SK-MEL-5 (cell line): Measurements from ENCODE around the gene EMSY. TPM values are rescaled to one million over a fixed set of nuclear protein-coding genes. Genes with fewer than 3 reads are reported as not detected.
"Not testable (repeated sequence)": the region's sequence is repeated elsewhere in the genome, so short reads cannot be mapped to it uniquely, and the experiment has no call there.

Experiments used
- DNase-seq: peaks from one replicate; pipeline ENCODE4 v3.0.0-alpha.2; 2016; ENCODE audit warnings: low read depth, low spot score
- in situ Hi-C: cut with HindIII; loops from 2 replicates; pipeline ENCODE4 v1.10.0; 2016; ENCODE audit warnings: low sequenced_read_pairs, high pct_unique_total_duplicates, low pct_unique_long_range_greater_than_20kb
- total RNA-seq: library from RNA; depleted of rRNA; stranded (reverse); fragments of >200 nt; shearing (Covaris generic); gene quantifications from 2 replicates; pipeline ENCODE4 v1.2.3, GENCODE V29; 2014

The EMSY gene
- total RNA-seq, 1 experiment from 2014 or later = 8.3 TPM

- in situ Hi-C loops = no loop called here
- no peak for DNase-seq
Observed at GRCh38 chr11:76554767-76555166, 109.9 kb downstream of the EMSY start.

DNA sequence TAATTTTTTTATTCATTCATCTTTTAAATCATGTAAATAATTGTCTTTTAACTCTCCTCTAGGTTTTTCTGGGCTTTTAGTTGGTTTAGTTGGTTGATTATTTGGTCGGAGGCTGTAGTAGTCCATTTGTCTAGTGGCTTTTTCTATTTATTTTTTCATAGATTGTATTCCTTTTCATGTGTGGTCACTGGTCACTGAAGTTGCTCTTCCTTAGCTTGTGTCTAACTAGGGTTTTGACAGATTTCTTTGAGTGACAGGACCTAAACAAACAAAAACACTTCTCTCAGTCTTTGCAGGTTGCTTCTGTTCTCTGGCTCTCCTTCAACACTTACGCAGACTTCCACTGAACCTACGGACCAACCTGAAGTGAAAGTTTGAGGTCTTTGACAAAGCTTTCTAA lies 112.6 kb downstream of the EMSY start:
- in situ Hi-C loops = no loop called here

GRCh38 chr11:76558473-76558872 lies 113.7 kb downstream of the EMSY start:
- in situ Hi-C loops = no loop called here
- DNase-seq = no peak

More for the DNA sequence above, 112.6 kb downstream of the EMSY start:
- DNase-seq = no peak

DNA sequence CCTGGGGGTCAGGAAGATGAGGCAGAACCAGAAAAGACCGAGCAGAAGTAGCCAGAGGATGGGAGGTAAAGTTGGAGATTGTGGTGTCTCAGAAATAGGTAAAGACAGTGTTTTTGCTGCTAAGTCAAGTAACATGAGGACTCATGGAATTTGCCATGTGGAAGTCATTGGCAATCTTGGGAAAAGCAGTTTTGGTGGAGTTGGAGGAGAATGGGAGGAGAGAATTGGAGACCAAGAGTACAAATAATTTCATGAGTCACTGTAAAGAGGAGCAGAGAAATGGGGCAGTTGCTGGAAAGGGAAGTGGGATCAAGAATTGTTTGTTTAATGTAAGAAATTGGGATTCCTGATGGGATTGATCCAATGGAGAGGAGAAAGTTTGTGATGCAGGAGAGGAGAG lies 114.1 kb downstream of the EMSY start:
- in situ Hi-C loops = no loop called here
- no peak for DNase-seq

GRCh38 chr11:76559346-76559745 lies 114.5 kb downstream of the EMSY start:
- DNase-seq = no peak
- in situ Hi-C loops = no loop called here

DNA sequence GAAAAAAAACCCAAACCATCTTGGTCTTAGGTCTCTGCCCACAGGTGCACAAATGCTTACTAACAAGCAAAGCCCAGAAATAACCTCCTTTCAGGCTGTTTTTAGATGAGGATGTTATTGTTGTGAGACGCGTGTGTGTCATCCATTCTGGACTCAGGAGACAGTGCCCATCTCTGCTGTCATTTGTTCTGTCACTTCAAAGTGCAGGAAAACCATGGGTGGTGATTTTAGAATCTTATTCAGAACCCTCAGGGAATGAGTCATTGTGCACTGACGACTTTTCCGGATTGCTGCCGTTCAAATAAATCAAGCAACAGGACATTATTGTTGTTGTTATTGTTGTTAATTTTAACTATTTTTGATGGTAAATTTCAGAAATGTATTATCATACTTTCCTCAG lies 115.4 kb downstream of the EMSY start:
- in situ Hi-C loops = no loop called here
- DNase-seq = no peak

DNA sequence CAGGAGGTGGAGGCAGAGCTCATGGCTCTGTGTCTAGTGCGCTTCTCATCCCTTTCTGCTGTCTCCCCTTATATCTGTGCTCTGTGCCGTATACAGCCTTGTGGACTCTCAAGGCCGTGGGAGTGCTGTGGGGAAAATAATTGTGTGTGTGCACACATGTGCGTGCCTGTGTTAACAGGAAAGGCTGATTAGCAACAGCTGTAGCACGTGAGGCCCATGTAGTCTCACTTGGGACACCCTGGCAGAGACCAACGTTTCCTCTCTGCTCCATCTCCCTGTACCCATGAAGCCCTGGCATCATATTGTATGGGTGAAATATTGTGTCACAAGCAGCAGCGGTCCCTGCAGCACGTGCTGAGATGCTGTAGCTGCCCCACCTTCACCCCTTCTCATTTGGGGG lies 116.4 kb downstream of the EMSY start:
- in situ Hi-C loops = no loop called here
- DNase-seq = no peak

- in situ Hi-C loops = no loop called here
- DNase-seq = no peak
Observed at GRCh38 chr11:76562541-76562940, 117.7 kb downstream of the EMSY start.

- DNase-seq = no peak
- in situ Hi-C loops = no loop called here
Observed at GRCh38 chr11:76564364-76564763, 119.5 kb downstream of the EMSY start.

DNA sequence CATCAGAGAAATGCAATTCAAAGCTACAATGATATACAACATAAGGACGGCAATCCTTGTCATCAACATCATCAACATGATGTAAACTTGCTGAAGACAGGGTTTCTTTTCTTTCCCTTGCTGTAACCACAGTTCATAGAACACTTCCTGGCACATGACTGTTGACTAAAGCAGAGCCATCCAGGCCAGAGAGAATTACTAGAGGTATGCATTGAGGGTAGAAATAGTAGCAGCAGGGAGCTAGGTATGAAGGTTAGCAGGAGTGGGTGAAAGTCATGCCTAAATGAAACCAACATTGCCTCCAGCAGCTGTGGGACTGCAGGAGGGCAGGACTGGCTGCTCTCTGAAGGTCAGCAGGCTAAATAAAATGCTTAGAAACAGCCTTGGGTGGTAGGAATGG lies 122.0 kb downstream of the EMSY start:
- DNase-seq = peak; percentile 81
- in situ Hi-C loops = no loop called here

GRCh38 chr11:76567261-76567660 lies 122.4 kb downstream of the EMSY start:
- in situ Hi-C loops = no loop called here
- no peak for DNase-seq

GRCh38 chr11:76568139-76568538 lies 123.3 kb downstream of the EMSY start:
- no peak for DNase-seq
- in situ Hi-C loops = no loop called here

GRCh38 chr11:76568621-76569020 lies 123.8 kb downstream of the EMSY start:
- DNase-seq = no peak
- in situ Hi-C loops = no loop called here

- in situ Hi-C loops, DNase-seq: not testable (repeated sequence)
Observed at GRCh38 chr11:76572181-76572875, 127.5 kb downstream of the EMSY start.

GRCh38 chr11:76574406-76574805 lies 129.6 kb downstream of the EMSY start:
- DNase-seq = no peak
- in situ Hi-C loops = no loop called here

GRCh38 chr11:76574879-76575278 lies 130.1 kb downstream of the EMSY start:
- in situ Hi-C loops = no loop called here

GRCh38 chr11:76577226-76577920 lies 132.6 kb downstream of the EMSY start:
- in situ Hi-C loops = no loop called here
- DNase-seq = no peak

More at GRCh38 chr11:76574879-76575278, 130.1 kb downstream of the EMSY start:
- DNase-seq = no peak

DNA sequence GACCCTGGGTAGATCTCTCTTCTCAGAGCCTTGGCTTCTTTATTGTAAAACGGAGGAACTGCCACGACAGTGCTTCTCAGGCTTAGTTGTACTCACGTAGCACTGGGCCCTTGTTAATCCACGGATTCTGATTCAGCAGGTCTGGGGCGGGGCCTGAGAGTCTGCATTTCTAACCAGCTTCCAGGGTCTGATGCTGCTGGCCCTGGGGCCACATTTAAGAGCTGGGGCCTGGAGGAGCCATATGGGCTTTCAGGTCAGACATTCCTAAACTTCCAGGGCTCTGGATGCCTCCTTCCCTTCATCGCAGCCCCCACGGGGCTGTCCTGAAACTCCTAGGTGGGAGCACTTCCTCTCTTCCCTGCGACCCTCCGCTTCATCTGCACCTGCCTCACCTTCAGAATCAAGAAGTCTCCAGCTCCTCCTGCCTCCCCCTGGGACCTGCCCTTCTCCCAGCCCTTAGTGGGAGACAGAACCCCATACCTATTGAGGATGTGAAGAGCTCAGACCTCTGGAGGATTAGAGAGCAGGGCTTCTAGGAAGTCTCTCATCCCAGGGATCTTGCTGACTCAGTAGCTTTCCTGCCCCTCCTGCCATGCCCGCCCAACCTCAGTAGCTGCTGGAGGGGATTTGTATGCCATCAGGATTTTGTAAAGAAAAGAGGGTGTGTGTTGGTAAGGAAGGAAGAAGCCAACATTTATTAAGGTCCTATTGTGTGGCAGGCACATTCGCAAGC lies 133.3 kb downstream of the EMSY start:
- in situ Hi-C loops = no loop called here
- DNase-seq = no peak

DNA sequence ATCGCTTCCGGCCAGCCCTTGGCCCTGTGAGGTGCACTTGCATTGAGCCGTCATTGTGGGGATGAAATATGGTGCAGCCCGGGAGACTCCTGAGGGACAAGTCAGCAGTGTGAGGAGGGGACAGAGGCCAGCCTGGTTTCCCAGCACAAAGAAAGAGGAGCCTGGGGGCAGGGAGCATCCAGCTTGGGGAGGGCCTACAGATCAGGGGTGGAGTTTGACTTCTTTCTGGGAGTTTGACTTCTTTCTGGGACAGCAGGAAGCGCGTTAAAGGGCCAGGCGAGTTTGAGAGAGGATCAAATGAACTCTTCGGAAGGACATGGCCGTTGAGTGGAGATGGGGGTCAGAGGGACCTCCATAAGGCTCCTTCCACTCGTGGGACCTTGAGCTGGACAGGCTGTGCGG lies 133.8 kb downstream of the EMSY start:
- DNase-seq = peak; percentile 74
- in situ Hi-C loops = no loop called here
